ENCODE results near the gene ZNF385B. TPM values are rescaled to one million over a fixed set of nuclear protein-coding genes. Genes with fewer than 3 reads are reported as not detected.

ZNF385B gene
- total and polyA plus RNA-seq, 2 donors (not counting 1 experiment from before 2014, with no cell fraction given), result not detected

GRCh38 chr2:179434357-179434756 is 427.1 kb downstream of the ZNF385B start:
- Histone ChIP-seq H4K20me1 (ENCODE audit: control insufficient read depth, insufficient read depth, low read length, poor library complexity, severe bottlenecking) (no peaks in the 10 kb centered on the region), H3K79me2 (ENCODE audit: control insufficient read depth, insufficient read depth, low read length) (no peaks in the 10 kb centered on the region), H3K36me3 (replicated peaks in 1 of 2; ENCODE audit: control extremely low read depth in 1 of 2, control insufficient read depth in 1 of 2, extremely low read depth in 1 of 2, insufficient read depth in 2 of 2, low read length in 1 of 2) (no peaks in the 10 kb centered on the region), H3K9me3 (ENCODE audit: control extremely low read depth in 1 of 3, control insufficient read depth in 2 of 3, insufficient read depth in 1 of 3, low read length in 2 of 3) (no peaks in the 10 kb centered on the region), H2AFZ (ENCODE audit: insufficient read depth, low read depth, low read length, poor library complexity, severe bottlenecking) (no peak overlapping the region), H3K27ac (ENCODE audit: low read length in 2 of 2) (no peak overlapping the region), H3K4me2 (replicated peaks; ENCODE audit: low read depth, low read length, poor library complexity, severe bottlenecking) (no peak overlapping the region), H3K4me1 (ENCODE audit: control insufficient read depth in 2 of 2, insufficient read depth in 2 of 2, low read length in 2 of 2) (no peaks in the 10 kb centered on the region), H3K27me3 (replicated peaks in 1 of 4; ENCODE audit: control extremely low read depth in 1 of 4, control insufficient read depth in 3 of 4, insufficient read depth in 4 of 4, low read length in 3 of 4) (peaks cover 0 to 4% (median 1%) of the 10 kb centered on the region in 4 experiments), H3K4me3 (ENCODE audit: control extremely low read depth in 1 of 5, extremely low read depth in 1 of 5, insufficient read depth in 1 of 5, low read depth in 2 of 5, low read length in 4 of 5) (no peak overlapping the region), H3K9ac (ENCODE audit: low read length) (no peak overlapping the region)
- ChIA-PET CTCF (interaction anchor here (1.0 to 3.7 kb wide), 2 partner anchors 11 to 25 kb away, joined by 4 to 21 read pairs; no protein-coding TSS in a partner anchor), POLR2A (no interaction called here)
- DNase-seq (no peak), ATAC-seq (ENCODE audit: low read depth) (no peak)
- intact Hi-C loops (cut with micrococcal nuclease), result no loop called here
- Mint-ChIP-seq H3K9me3 (ENCODE audit: insufficient read depth) (no peaks in the 10 kb centered on the region), H3K4me3 (no peak overlapping the region), H3K27ac (no peak overlapping the region), H3K4me1 (no peaks in the 10 kb centered on the region), H3K27me3 (peaks cover 17% of the 10 kb centered on the region)
- TF ChIP-seq EZH2 (IDR thresholded peaks at IDR 0.05; ENCODE audit: borderline replicate concordance, insufficient read depth, low read depth, low read length, poor library complexity, severe bottlenecking), result no peak
- no peak for TF ChIP-seq CTCF (IDR thresholded peaks at IDR 0.05)
- WGBS (ENCODE audit: insufficient coverage), result no CpG with 5 or more reads among the region's 1 CpG

- Histone ChIP-seq H3K27ac (ENCODE audit: low read length in 2 of 2) (no peak overlapping the region), H3K79me2 (ENCODE audit: control insufficient read depth, insufficient read depth, low read length) (no peaks in the 10 kb centered on the region), H4K20me1 (ENCODE audit: control insufficient read depth, insufficient read depth, low read length, poor library complexity, severe bottlenecking) (no peaks in the 10 kb centered on the region), H3K4me2 (replicated peaks; ENCODE audit: low read depth, low read length, poor library complexity, severe bottlenecking) (no peak overlapping the region), H3K4me3 (ENCODE audit: control extremely low read depth in 1 of 5, extremely low read depth in 1 of 5, insufficient read depth in 1 of 5, low read depth in 2 of 5, low read length in 4 of 5) (no peak overlapping the region), H2AFZ (ENCODE audit: insufficient read depth, low read depth, low read length, poor library complexity, severe bottlenecking) (no peak overlapping the region), H3K9me3 (ENCODE audit: control extremely low read depth in 1 of 3, control insufficient read depth in 2 of 3, insufficient read depth in 1 of 3, low read length in 2 of 3) (no peaks in the 10 kb centered on the region), H3K9ac (ENCODE audit: low read length) (no peak overlapping the region), H3K36me3 (replicated peaks in 1 of 2; ENCODE audit: control extremely low read depth in 1 of 2, control insufficient read depth in 1 of 2, extremely low read depth in 1 of 2, insufficient read depth in 2 of 2, low read length in 1 of 2) (no peaks in the 10 kb centered on the region), H3K27me3 (replicated peaks in 1 of 4; ENCODE audit: control extremely low read depth in 1 of 4, control insufficient read depth in 3 of 4, insufficient read depth in 4 of 4, low read length in 3 of 4) (peaks cover 0 to 7% (median 1%) of the 10 kb centered on the region in 4 experiments), H3K4me1 (ENCODE audit: control insufficient read depth in 2 of 2, insufficient read depth in 2 of 2, low read length in 2 of 2) (no peaks in the 10 kb centered on the region)
- Mint-ChIP-seq H3K27me3 (peaks cover 21% of the 10 kb centered on the region), H3K4me3 (no peak overlapping the region), H3K4me1 (no peaks in the 10 kb centered on the region), H3K9me3 (ENCODE audit: insufficient read depth) (no peaks in the 10 kb centered on the region), H3K27ac (no peak overlapping the region)
- CTCF ChIA-PET, result interaction anchor here (1.4 to 3.7 kb wide), 2 partner anchors 8 to 10 kb away, joined by 10 to 21 read pairs; no protein-coding TSS in a partner anchor
- WGBS (ENCODE audit: insufficient coverage), result 91% methylated on average over 3 of the region's 3 CpGs
- intact Hi-C loops (cut with micrococcal nuclease), result no loop called here
- DNase-seq, result no peak
- POLR2A ChIA-PET, result no interaction called here
- ATAC-seq (ENCODE audit: low read depth), result no peak
- no peak for TF ChIP-seq CTCF (IDR thresholded peaks at IDR 0.05)
- TF ChIP-seq EZH2 (IDR thresholded peaks at IDR 0.05; ENCODE audit: borderline replicate concordance, insufficient read depth, low read depth, low read length, poor library complexity, severe bottlenecking), result no peak
These were observed 428.7 kb downstream of the ZNF385B start for GRCh38 chr2:179432751-179433150.

Data from B cell (primary cell).